Stimulated activated CD4-positive, alpha-beta T cell treated with anti-CD3 and anti-CD28 coated beads, TNF-alpha, amount 100 ng/mL, for 48 hours (primary cell): ENCODE measurements around the gene PAK5.

Source experiments
- DNase-seq, 3 donors: peaks; one replicate each; pipeline ENCODE4 v3.0.0-alpha.2; 2020; ENCODE audit warnings: low read depth in 3 of 3

PAK5 gene

GRCh38 chr20:9838378-9839295 is at the start of gene PAK5:
Gene PAK5 (minus strand): TSS chr20:9839076. CDS start chr20:9644328, 194,748 bp downstream.
- no peak for DNase-seq

- no peak for DNase-seq
Measured at GRCh38 chr20:9887706-9888105, 48.8 kb upstream of the PAK5 start.

- DNase-seq: no peak
Measured at GRCh38 chr20:9886227-9886626, 47.4 kb upstream of the PAK5 start.

GRCh38 chr20:9884666-9885065 is 45.8 kb upstream of the PAK5 start:
- no peak for DNase-seq

GRCh38 chr20:9884061-9884460 is 45.2 kb upstream of the PAK5 start:
- no peak for DNase-seq

GRCh38 chr20:9877932-9878495 is 39.1 kb upstream of the PAK5 start:
- DNase-seq: no peak

GRCh38 chr20:9867196-9867980 is 28.5 kb upstream of the PAK5 start:
- DNase-seq: no peak

GRCh38 chr20:9852566-9852965 is 13.7 kb upstream of the PAK5 start:
- DNase-seq: no peak

GRCh38 chr20:9839626-9840025 is 750 bp upstream of the PAK5 start:
- no peak for DNase-seq

- DNase-seq: no peak
Measured at GRCh38 chr20:9838035-9838377, 870 bp downstream of the PAK5 start.

- no peak for DNase-seq
Measured at GRCh38 chr20:9837634-9838033, 1.2 kb downstream of the PAK5 start.

GRCh38 chr20:9835302-9835701 is 3.6 kb downstream of the PAK5 start:
- no peak for DNase-seq

GRCh38 chr20:9831032-9831431 is 7.8 kb downstream of the PAK5 start:
- DNase-seq: no peak

GRCh38 chr20:9829835-9830234 is 9.0 kb downstream of the PAK5 start:
- no peak for DNase-seq

GRCh38 chr20:9817654-9818053 is 21.2 kb downstream of the PAK5 start:
- DNase-seq: no peak

- DNase-seq: no peak
Measured at GRCh38 chr20:9815632-9816031, 23.2 kb downstream of the PAK5 start.

- DNase-seq: no peak
Measured at GRCh38 chr20:9810738-9811137, 28.1 kb downstream of the PAK5 start.

- no peak for DNase-seq
Measured at GRCh38 chr20:9809271-9809670, 29.6 kb downstream of the PAK5 start.

- DNase-seq: no peak
Measured at GRCh38 chr20:9808166-9808565, 30.7 kb downstream of the PAK5 start.

- no peak for DNase-seq
Measured at GRCh38 chr20:9807136-9807535, 31.7 kb downstream of the PAK5 start.

GRCh38 chr20:9800421-9800820 is 38.5 kb downstream of the PAK5 start:
- DNase-seq: no peak

GRCh38 chr20:9794831-9795230 is 44.0 kb downstream of the PAK5 start:
- no peak for DNase-seq

- no peak for DNase-seq
Measured at GRCh38 chr20:9792674-9793073, 46.2 kb downstream of the PAK5 start.
